Nephron (organoid): ENCODE results near the gene ZFYVE28.

Source experiments
- H3K27ac Mint-ChIP-seq, 3 experiments: 2 replicates each; pipeline ENCODE4 v1.8.0; 2020; ENCODE audit warnings: mixed read lengths in 3 of 3, mild to moderate bottlenecking in 2 of 3, moderate library complexity in 1 of 3
- H3K27me3 Mint-ChIP-seq: 2 replicates; pipeline ENCODE4 v1.8.0; 2021; ENCODE audit warnings: low read depth, mild to moderate bottlenecking, moderate library complexity, mixed read lengths
- H3K36me3 Mint-ChIP-seq: 2 replicates; pipeline ENCODE4 v1.8.0; 2020; ENCODE audit warnings: low read depth, mixed read lengths
- H3K4me1 Mint-ChIP-seq: 2 replicates; pipeline ENCODE4 v1.8.0; 2020; ENCODE audit warnings: mixed read lengths
- H3K4me3 Mint-ChIP-seq, 3 experiments: 2 replicates each; pipeline ENCODE4 v1.8.0; 2020; ENCODE audit warnings: mild to moderate bottlenecking in 3 of 3, mixed read lengths in 3 of 3, moderate library complexity in 2 of 3
- H3K9me3 Mint-ChIP-seq: 2 replicates; pipeline ENCODE4 v1.8.0; 2020; ENCODE audit warnings: mixed read lengths
- TF ChIP-seq, protein P1 (sequence below), 3 experiments: fragments of 200-600 bp; sonication (generic); IDR thresholded peaks; one replicate each; pipeline ENCODE4 v1.5.0; 2021; ENCODE audit warnings: antibody characterized with exemption in 3 of 3; ENCODE audit not compliant: unreplicated experiment in 3 of 3

Gene ZFYVE28

DNA sequence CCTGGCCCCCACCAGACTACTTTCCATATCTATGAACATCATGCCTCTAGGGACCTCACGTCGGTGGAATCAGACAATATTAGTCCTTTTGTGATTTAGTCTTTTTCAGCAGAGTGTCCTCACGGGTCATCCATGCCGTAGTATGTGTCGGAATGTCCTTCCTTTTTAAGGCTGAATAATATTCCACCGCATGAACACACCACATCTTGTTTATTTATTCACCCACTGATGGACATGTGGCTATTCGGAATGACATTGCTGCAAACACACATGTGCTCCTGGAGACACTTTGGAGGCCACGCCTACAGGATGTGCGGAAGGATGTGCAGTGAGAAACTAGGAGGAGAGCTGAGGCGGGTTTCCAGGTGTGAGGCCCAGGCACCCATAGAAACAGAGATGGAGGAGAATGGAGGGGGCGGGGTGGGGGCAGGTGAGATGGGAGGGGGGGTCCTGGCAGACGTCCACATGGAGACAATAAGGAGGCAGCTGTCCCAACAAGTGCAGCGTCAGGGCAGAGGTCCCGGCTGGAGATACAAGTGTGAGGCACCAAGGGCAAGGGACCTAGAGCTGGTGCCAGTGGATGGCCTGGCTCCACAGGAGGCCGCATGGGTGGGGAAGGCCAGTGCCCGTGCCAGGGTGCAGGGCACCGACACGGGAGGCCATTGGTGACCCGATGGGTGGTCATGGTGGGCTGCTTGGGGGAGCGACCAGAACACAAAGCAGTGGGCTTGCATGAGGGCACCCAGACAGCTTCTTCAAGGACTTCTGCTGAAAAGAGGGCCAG, 20.7 kb downstream of the ZFYVE28 start:
- no peaks in the 10 kb centered on the region for H3K9me3 Mint-ChIP-seq
- H3K36me3 Mint-ChIP-seq, result no peaks in the 10 kb centered on the region
- peaks cover 36% of the 10 kb centered on the region for H3K27me3 Mint-ChIP-seq
- TF ChIP-seq, protein P1, sequence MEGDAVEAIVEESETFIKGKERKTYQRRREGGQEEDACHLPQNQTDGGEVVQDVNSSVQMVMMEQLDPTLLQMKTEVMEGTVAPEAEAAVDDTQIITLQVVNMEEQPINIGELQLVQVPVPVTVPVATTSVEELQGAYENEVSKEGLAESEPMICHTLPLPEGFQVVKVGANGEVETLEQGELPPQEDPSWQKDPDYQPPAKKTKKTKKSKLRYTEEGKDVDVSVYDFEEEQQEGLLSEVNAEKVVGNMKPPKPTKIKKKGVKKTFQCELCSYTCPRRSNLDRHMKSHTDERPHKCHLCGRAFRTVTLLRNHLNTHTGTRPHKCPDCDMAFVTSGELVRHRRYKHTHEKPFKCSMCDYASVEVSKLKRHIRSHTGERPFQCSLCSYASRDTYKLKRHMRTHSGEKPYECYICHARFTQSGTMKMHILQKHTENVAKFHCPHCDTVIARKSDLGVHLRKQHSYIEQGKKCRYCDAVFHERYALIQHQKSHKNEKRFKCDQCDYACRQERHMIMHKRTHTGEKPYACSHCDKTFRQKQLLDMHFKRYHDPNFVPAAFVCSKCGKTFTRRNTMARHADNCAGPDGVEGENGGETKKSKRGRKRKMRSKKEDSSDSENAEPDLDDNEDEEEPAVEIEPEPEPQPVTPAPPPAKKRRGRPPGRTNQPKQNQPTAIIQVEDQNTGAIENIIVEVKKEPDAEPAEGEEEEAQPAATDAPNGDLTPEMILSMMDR (IDR thresholded peaks at IDR 0.05; ENCODE audit: unreplicated experiment in 3 of 3), result no peak
- no peak overlapping the region for H3K27ac Mint-ChIP-seq
- H3K4me1 Mint-ChIP-seq, result peaks cover 48% of the 10 kb centered on the region
- H3K4me3 Mint-ChIP-seq, result no peak overlapping the region

DNA sequence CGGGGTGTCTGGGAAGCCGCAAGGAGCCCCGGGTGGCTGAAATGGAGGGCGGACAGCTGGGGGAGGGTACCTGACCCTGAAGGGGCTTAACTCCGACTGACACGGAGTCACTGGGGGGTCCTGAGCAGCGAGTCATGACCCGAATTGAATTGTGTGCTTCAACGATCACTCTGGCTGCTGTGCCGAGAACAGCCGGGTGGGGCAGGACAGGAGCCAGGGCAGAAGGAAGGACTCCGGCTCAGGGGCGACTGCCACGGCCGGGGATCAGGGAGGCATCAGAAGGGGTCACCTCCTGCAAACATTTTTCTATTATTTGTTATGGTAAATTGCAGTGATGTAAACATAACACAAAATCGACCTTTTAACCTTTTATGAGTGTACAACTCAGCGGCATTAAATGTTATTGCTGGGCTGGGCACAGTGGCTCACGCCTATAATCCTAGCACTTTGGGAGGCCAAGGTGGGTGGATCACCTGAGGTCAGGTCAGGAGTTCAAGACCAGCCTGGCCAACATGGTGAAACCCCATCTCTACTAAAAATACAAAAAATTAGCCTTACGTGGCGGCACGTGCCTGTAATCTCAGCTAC, 21.6 kb downstream of the ZFYVE28 start:
- TF ChIP-seq, protein P1 (IDR thresholded peaks at IDR 0.05; ENCODE audit: unreplicated experiment in 3 of 3), result no peak
- no peak overlapping the region for H3K4me3 Mint-ChIP-seq
- H3K36me3 Mint-ChIP-seq, result no peaks in the 10 kb centered on the region
- peaks cover 31% of the 10 kb centered on the region for H3K27me3 Mint-ChIP-seq
- peaks cover 47% of the 10 kb centered on the region for H3K4me1 Mint-ChIP-seq
- no peaks in the 10 kb centered on the region for H3K9me3 Mint-ChIP-seq
- no peak overlapping the region for H3K27ac Mint-ChIP-seq

DNA sequence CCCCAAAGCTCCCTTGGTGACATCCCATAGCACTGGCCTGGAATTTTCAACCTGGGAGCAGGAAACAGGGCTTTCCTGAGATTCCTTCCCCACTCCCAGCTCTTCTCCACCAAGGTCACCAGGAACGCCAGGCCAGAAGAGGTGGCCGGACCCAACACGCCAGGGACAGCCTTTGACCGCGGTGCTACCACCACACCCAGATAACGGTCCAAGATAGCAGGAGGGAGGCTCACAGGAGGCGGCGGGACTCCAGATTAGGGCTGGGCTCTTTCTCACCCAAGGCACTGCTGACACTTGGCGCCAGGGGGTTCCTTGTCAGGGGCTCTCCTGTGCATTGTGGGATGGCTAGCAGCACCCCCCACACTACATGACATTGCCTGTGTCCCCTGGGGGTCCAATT, 22.9 kb downstream of the ZFYVE28 start:
- no peaks in the 10 kb centered on the region for H3K36me3 Mint-ChIP-seq
- no peaks in the 10 kb centered on the region for H3K9me3 Mint-ChIP-seq
- TF ChIP-seq, protein P1 (IDR thresholded peaks at IDR 0.05; ENCODE audit: unreplicated experiment in 3 of 3), result no peak
- no peak overlapping the region for H3K4me3 Mint-ChIP-seq
- H3K4me1 Mint-ChIP-seq, result peaks cover 53% of the 10 kb centered on the region
- peaks cover 30% of the 10 kb centered on the region for H3K27me3 Mint-ChIP-seq
- H3K27ac Mint-ChIP-seq, result no peak overlapping the region

DNA sequence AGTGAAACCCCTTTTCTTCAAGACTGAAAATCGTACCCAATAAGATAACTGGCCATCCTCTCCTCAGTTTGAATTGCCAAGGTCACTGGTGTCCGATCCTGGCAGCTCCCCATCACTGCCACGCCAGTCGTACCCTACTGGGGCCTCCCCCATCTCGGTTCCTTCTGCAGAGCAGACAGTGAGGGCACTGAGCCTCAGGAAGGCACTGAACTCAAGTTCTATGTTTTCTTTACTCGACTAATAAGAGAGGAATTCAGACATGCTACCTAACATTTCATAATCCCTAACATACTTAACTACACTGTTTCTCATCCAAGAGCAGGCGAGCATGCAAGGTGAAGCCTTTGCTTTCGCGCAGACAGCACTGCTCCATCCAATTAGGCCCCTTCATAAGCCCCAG, 23.4 kb downstream of the ZFYVE28 start:
- TF ChIP-seq, protein P1 (IDR thresholded peaks at IDR 0.05; ENCODE audit: unreplicated experiment in 3 of 3), result no peak
- H3K36me3 Mint-ChIP-seq, result no peaks in the 10 kb centered on the region

DNA sequence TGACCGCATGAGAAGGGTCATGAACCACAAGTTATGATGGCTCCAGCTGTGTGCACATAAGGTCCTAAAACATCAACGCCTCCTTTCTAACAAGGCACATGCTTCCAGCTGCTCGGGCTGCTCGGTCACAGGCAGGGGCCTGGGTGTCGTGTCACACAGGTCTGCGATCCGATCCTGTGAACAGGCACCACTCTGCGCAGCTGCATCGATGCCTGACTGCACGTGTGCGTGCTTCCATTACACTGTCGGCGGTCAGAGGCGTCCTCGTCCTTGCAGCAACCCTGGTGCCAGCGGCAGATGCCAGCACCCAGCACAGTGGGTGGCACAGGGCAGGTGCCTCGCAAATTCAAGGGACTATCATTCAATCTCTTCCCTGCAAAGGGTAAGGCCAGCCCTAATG, 23.9 kb downstream of the ZFYVE28 start:
- H3K9me3 Mint-ChIP-seq, result no peaks in the 10 kb centered on the region
- TF ChIP-seq, protein P1 (IDR thresholded peaks at IDR 0.05; ENCODE audit: unreplicated experiment in 3 of 3), result no peak
- peak overlapping the region; percentile 68 to 72 (median 68) for H3K4me3 Mint-ChIP-seq

More for the DNA sequence above, 23.4 kb downstream of the ZFYVE28 start:
- peaks cover 53% of the 10 kb centered on the region for H3K4me1 Mint-ChIP-seq
- H3K4me3 Mint-ChIP-seq, result peak overlapping the region in 2 of 3 experiments; percentile 68
- peaks cover 27% of the 10 kb centered on the region for H3K27me3 Mint-ChIP-seq
- no peaks in the 10 kb centered on the region for H3K9me3 Mint-ChIP-seq
- peak overlapping the region in 1 of 3 experiments; percentile 60 for H3K27ac Mint-ChIP-seq

More for the DNA sequence above, 23.9 kb downstream of the ZFYVE28 start:
- H3K36me3 Mint-ChIP-seq, result no peaks in the 10 kb centered on the region
- peaks cover 57% of the 10 kb centered on the region for H3K4me1 Mint-ChIP-seq
- H3K27ac Mint-ChIP-seq, result peak overlapping the region; percentile 60 to 77 (median 62)
- peaks cover 27% of the 10 kb centered on the region for H3K27me3 Mint-ChIP-seq
